Activated CD8-positive, alpha-beta memory T cell treated with anti-CD3 and anti-CD28 coated beads, Interleukin-2, amount 50 U/mL, for 1 hour (primary cell): Measurements from ENCODE around the gene CRTC1.
"Not testable (repeated sequence)": the region's sequence is repeated elsewhere in the genome, so short reads cannot be mapped to it uniquely, and the experiment has no call there.

Source experiments
- DNase-seq: peaks from one replicate; pipeline ENCODE4 v3.0.0-alpha.2; 2020; ENCODE audit errors: extremely low read depth

CRTC1 gene

DNA sequence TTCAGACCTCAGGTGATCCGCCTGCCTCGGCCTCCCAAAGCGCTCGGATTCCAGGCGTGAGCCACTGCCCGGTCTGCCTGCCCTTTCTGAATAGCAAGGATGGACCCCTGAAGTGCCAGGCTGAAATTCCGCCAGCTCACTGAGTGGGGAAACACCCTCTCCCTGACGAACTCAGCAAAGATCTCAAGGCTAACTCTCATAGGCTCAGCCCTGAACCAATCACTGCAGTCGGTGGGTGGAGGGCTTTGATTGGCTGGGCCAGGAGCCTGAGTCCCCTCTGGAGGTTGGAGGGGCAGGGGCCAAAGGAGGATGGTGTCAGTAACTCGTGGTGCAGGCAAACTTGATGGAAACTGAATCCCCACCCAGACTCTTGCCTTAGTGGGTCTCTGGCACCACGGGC lies 118.9 kb downstream of the CRTC1 start:
- DNase-seq: no peak

DNA sequence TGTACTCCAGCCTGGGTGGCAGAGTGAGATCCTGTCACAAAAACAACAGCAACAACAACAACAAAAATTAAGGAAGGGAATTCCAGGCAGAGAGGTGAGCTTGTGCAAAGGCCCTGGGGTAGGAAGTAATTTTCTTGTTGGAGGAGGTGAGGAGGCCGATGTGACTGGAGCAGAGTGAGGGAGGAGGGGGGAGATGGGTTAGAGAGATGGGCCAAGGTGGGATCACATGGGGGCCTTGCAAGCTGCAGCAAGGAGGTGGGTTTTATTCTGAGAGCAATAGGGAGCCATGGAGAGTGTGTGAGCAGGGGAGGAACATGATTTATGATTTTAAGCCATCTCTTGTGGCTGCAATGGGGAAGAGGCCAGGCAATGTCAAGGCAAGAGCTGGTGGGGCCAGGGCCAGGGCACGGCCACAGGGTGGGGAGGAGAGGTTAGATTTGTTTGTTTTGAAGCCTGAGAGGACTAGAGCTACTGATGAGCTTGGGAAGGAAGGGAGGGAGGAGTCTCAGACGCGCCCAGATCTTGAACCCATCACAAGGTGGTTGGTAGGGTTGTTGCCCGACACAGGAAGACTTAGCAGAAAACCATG lies 120.2 kb downstream of the CRTC1 start:
- no peak for DNase-seq

DNA sequence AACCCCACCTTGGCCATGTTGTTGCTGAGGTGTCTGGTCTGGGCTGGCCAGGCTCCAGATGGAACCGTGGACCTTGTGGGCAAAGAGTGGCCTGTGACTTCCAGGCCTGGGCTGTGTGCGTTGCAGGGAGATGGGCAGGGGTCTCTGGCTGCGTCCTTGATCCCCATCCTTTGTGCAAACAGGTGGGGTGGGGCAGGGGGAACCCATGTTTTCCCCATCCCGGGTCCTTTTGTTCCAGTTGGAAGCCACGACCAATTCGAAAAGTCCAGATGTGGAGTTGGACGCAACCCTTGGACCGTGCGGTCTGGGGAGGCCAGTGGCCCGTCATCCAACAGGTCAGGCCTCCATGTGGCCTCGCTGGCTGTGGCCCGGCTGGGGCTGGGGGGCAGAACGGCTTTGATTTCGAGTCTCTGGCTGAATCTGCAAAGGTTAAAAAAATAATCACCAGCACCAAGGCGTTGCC lies 120.7 kb downstream of the CRTC1 start:
- DNase-seq: no peak

DNA sequence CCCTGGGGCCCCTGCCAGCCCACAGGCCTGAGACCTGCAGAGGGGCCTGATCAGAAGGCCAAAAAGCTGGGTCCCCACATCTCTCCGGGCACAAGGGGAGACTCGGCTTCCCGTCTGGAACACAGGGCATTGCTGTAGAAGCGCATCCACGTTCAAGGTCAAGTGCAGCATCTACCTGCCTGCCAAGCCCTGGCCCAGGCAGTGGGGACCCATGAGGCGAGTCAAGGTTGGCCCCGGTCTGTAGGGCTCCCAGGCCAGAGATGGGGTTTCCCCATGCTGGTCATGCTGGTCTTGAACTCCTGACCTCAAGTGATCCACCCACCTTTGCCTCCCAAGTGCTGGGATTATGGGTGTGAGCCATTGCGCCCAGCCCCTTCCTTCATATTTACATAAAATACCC lies 121.2 kb downstream of the CRTC1 start:
- no peak for DNase-seq

DNA sequence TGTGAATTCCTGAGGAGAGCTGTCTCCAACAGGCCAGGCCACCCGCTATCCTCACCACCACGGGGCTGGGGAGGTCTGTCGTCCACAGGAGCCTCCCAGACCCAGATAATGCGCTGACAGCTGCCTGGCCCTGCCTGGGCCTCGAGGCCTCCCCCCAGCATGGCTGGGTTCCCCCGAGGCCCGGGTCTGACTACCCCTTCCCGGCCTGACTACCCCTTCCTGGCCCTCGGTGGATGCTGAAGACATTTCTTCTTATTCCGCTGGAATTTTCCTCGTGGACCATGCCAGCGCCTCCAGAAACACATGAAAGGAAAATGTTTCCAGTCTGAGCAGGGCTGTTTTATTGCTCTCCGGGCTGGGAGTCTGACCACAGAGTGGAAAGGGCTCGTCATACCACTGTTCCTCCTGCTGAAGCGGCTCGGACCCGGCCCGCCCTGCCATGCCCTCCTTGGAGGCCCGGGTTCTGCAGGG lies 124.4 kb downstream of the CRTC1 start:
- DNase-seq: no peak

DNA sequence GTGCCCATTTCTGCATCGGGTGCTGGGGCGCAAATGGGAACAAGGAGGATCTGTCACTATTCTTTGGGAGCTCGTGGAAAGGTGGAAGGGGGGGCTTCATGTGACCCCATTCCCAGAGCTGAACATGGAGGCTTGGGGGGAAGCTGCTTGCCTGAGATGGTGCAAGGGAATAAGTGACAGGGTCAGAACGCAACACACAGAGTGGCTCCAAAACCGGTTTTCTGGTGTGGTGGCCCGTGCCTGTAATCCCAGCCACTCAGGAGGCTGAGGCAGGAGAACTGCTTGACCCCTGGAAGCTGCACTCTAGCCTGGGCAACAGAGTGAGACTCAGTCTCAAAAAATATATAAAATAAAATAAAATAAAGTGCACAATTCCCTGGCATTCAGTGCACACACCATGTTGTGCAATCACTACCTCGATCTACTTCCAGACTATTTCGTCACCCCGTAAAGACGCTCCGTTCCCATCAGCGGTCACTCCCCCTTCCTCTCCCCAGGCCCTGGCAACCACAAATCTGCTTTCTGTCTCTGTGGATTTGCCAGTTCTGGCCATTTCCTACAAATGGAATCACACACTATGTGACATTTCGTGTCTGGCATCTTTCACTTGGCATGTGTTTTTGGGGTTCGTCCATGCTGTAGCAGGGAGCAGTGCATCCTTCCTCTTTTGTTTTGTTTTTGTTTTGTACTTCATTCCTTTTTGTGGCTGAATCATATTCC lies 125.8 kb downstream of the CRTC1 start:
- DNase-seq: no peak

DNA sequence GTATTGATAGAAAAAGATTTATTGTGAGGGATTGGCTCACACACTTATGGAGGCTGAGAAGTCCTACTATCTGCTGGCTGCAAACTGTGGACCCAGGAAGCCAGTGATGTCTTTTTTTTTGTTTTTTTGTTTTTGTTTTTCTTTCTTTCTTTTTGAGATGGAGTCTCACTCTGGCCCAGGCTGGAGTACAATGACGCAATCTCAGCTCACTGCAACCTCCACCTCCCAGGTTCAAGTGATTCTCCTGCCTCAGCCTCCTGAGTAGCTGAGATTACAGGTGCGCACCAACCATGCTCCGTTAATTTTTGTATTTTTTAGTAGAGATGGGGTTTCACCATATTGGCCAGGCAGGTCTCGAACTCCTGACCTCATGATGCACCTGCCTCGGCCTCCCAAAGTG lies 128.2 kb downstream of the CRTC1 start:
- not testable (repeated sequence) for DNase-seq

DNA sequence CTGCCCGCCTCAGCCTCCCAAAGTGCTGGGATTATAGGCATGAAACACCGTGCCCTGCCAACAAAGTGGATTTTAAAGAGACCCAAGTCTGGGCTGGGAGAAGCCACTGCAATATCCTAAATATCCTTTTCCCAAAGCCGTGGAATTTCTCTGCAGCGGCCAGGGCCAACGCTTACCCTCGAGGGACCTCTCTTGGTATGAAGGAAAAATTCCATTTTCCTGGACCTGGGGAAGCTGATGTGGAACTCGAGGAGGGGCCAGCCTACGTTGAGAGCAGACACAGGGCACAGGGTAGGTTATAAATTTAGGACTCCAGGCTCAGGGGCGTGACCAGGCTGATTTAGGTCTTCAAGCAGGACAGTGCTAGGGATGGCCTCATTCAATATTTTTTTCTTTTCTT lies 130.6 kb downstream of the CRTC1 start:
- DNase-seq: no peak

DNA sequence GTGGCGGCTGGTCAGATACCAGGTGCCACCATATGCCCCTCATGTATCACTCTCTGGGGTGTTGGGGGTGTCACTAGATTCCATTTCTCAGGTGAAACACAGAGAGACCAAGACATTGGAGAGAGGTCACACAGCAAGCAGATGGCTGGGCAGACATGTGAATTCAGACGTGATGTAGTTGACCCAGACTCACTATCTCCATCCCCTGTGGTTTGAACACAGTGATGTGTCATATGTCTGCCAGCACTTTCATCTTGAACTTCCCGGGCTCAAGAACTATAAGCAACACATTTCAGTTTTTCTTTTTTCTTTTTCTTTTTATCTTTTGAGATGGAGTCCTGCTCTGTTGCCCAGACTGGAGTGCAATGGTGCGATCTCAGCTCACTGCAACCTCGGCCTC lies 132.2 kb downstream of the CRTC1 start:
- no peak for DNase-seq

DNA sequence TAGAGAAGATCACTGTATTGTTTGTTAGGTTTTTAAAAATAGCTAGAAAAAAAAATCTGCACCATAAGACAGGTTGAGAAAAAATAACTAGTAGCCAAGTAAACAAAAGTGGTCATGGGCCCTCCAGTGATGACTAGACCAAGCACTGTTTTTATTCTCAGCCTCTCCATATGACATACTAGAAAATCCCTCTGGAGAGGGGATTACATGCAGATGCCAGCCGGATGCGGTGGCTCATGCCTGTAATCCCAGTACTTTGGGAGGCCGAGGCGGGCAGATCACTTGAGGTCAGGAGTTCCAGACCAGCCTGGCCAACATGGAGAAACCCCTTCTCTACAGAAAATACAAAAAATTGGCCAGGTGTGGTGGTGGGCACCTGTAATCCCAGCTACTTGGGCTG lies 133.2 kb downstream of the CRTC1 start:
- DNase-seq: not testable (repeated sequence)

DNA sequence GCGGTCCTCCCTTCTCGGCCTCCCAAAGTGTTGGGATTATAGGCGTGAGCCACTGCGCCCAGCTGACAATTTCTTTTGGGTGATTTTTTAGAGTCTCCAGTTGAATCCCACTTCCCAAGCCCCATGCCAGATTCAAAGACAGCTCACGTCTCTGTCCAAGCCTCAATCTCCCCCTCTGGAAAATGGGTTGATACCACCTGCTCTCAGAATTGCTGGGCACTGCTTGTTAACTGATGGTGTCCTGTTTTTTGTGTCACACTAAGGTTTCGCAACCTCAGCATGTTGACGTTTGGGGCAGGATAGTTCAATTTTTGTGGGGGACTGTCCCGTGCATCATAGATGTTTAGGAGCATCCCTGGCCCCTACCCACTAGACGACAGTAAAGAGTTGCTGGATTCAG lies 134.1 kb downstream of the CRTC1 start:
- DNase-seq: no peak

DNA sequence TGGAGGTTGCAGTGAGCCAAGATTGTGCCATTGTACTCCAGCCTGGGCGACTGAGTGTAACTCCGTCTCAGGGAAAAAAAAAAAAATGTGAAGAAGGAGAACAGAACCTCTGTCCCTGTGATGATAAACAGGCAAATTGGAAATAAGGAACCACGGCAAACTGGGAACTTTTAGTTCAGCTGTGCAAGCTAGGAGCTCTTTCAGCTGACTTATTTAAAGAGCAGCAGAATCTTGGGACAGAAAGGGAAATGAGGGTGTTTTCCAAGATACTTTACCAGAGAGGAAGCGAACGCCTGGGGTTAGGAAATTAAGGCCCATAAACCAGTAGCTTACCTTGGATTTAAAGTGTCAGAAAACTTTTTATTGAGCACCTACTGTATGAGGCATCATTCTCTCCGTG lies 145.3 kb downstream of the CRTC1 start:
- DNase-seq: no peak

DNA sequence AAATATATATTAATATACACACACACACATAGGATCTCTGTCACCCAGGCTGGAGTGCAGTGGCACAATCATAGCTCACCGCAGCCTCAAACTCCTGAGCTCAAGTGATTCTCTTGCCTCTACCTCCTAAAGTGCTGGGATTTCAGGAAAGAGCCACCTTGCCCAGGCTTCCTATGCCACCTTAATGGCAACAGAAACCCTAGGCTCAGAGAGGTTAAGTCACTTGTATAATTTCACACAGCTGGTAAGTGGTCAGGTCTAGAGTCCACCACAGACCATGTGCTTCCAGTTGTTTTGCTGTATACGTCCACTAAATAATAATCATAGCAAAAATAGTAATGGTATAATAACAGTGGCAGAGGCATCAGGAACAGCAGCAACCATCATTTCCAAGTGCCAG lies 147.0 kb downstream of the CRTC1 start:
- no peak for DNase-seq

DNA sequence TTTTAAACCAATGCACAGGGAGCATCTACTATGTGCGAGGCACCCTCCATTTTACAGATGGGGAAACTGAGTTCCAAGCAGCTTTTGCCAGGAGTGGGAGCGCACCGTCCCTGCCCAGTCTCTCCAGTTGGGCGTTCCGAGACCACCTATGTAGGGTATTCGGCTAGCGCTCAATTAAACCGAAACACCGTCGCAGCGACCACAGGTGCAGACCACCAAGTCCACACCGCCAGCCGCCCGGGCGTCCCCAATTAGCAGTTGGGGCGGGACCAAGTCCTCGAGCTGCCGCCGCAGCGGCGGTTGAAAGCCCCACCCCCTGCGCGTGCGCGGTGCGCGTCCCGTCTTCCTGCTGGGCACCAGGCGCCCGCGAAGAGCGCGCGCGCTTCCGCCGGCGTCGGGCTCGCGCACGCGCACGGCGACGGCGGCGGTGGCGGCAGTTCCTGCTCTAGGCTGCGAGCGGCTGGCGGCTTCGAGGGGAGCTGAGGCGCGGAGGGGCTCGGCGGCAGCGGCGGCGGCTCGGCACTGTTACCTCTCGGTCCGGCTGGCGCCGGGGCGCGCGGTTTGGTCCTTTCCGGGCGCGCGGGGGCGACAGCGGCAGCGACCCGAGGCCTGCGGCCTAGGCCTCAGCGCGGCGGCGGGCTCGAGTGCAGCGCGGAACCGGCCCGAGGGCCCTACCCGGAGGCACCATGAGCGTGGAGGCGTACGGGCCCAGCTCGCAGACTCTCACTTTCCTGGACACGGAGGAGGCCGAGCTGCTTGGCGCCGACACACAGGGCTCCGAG lies 148.2 kb downstream of the CRTC1 start, which contains the start of gene UPF1:
UPF1 (plus strand) TSS at position 436 of the 782 bp plus-strand sequence; CDS start at position 687, 251 bp downstream.
- peak; percentile 73 for DNase-seq
